Neuronal stem cell (in vitro differentiated cells): Measurements from ENCODE around the gene NCS1.

Source experiments
- DNase-seq: peaks from one replicate; pipeline ENCODE4 v3.0.0-alpha.2; 2013; ENCODE audit warnings: low spot score
- H2AFZ ChIP-seq: one replicate; pipeline ENCODE4 v1.6.1; 2013; ENCODE audit warnings: mild to moderate bottlenecking, low read length, inconsistent platforms
- H2AK5ac ChIP-seq: 2 replicates; pipeline ENCODE4 v1.6.1; 2013; ENCODE audit warnings: low read depth, mild to moderate bottlenecking, inconsistent platforms, low read length, moderate library complexity, mixed read lengths
- H2BK120ac ChIP-seq: 2 replicates; pipeline ENCODE4 v1.6.1; 2013; ENCODE audit warnings: low read depth, mild to moderate bottlenecking, inconsistent platforms, low read length, moderate library complexity, mixed read lengths
- H2BK12ac ChIP-seq: one replicate; pipeline ENCODE4 v1.6.1; 2013; ENCODE audit warnings: low read length, inconsistent platforms
- H2BK15ac ChIP-seq: 2 replicates; pipeline ENCODE4 v1.6.1; 2013; ENCODE audit warnings: mild to moderate bottlenecking, low read length, inconsistent platforms, mixed read lengths
- H2BK5ac ChIP-seq: one replicate; pipeline ENCODE4 v1.6.1; 2013; ENCODE audit warnings: inconsistent platforms, mild to moderate bottlenecking, low read length, moderate library complexity
- H3K14ac ChIP-seq: one replicate; pipeline ENCODE4 v1.6.1; 2013; ENCODE audit warnings: low read length, inconsistent platforms
- H3K18ac ChIP-seq: 2 replicates; pipeline ENCODE4 v1.6.1; 2013; ENCODE audit warnings: low read length, inconsistent platforms
- H3K23ac ChIP-seq: 2 replicates; pipeline ENCODE4 v1.6.1; 2013; ENCODE audit warnings: low read depth, mild to moderate bottlenecking, mixed read lengths, low read length, inconsistent platforms; ENCODE audit not compliant: poor library complexity
- H3K27ac ChIP-seq: replicated peaks from 3 replicates; pipeline ENCODE4 v1.5.1; 2013; ENCODE audit warnings: low read length, inconsistent platforms
- H3K27me3 ChIP-seq, 3 experiments: 2 replicates each; pipeline ENCODE4 v1.6.1; 2013; ENCODE audit warnings: low read length in 3 of 3, mild to moderate bottlenecking in 2 of 3, inconsistent platforms in 1 of 3, low read depth in 1 of 3, mixed read lengths in 1 of 3, moderate library complexity in 1 of 3; ENCODE audit not compliant: control insufficient read depth in 3 of 3, insufficient read depth in 3 of 3
- H3K36me3 ChIP-seq, 2 donors: replicated peaks in 1 of 2; 2 replicates each; pipeline ENCODE4 v1.6.1; 2013; ENCODE audit warnings: low read length in 2 of 2; ENCODE audit not compliant: control insufficient read depth in 2 of 2, insufficient read depth in 2 of 2
- H3K4ac ChIP-seq: 2 replicates; pipeline ENCODE4 v1.6.1; 2013; ENCODE audit warnings: inconsistent platforms, mild to moderate bottlenecking, low read length, moderate library complexity
- H3K4me1 ChIP-seq, 2 donors: 1 replicate in 1 of 2; 2 replicates in 1 of 2; pipeline ENCODE4 v1.6.1; 2013; ENCODE audit warnings: low read length in 2 of 2, low read depth in 1 of 2; ENCODE audit not compliant: control insufficient read depth in 2 of 2, insufficient read depth in 1 of 2
- H3K4me2 ChIP-seq: one replicate; pipeline ENCODE4 v1.6.1; 2013; ENCODE audit warnings: mild to moderate bottlenecking, low read length, inconsistent platforms; ENCODE audit not compliant: insufficient read depth, poor library complexity, severe bottlenecking
- H3K4me3 ChIP-seq, 2 donors: 2 replicates each; pipeline ENCODE4 v1.5.1; 2013; ENCODE audit warnings: low read length in 2 of 2, mild to moderate bottlenecking in 2 of 2, inconsistent platforms in 1 of 2, moderate library complexity in 1 of 2
- H3K79me1 ChIP-seq: one replicate; pipeline ENCODE4 v1.6.1; 2013; ENCODE audit warnings: low read depth, mild to moderate bottlenecking, inconsistent platforms, low read length, moderate library complexity
- H3K9ac ChIP-seq: one replicate; pipeline ENCODE4 v1.6.1; 2013; ENCODE audit warnings: mild to moderate bottlenecking, low read depth, low read length, inconsistent platforms; ENCODE audit not compliant: poor library complexity
- H3K9me3 ChIP-seq, 2 donors: replicated peaks in 1 of 2; 2 replicates each; pipeline versions ENCODE3 to v1.6.1; 2013; ENCODE audit warnings: low read length in 2 of 2, mild to moderate bottlenecking in 2 of 2, inconsistent platforms in 1 of 2, low read depth in 1 of 2, mixed read lengths in 1 of 2, moderate library complexity in 1 of 2; ENCODE audit not compliant: control insufficient read depth in 2 of 2, insufficient read depth in 1 of 2
- H4K8ac ChIP-seq: one replicate; pipeline ENCODE4 v1.6.1; 2013; ENCODE audit warnings: low read depth, mild to moderate bottlenecking, inconsistent platforms, low read length, moderate library complexity
- H4K91ac ChIP-seq: one replicate; pipeline ENCODE4 v1.6.1; 2013; ENCODE audit warnings: low read length, low read depth, mild to moderate bottlenecking, inconsistent platforms; ENCODE audit not compliant: poor library complexity
- WGBS, 2 donors: extraction: QIAGEN DNeasy Blood & Tissue Kit; methylation state at CpG; one replicate each; pipeline ENCODE4 v1.1.7; 2013; ENCODE audit warnings: missing lambda C conversion rate in 2 of 2, mixed read lengths in 1 of 2; ENCODE audit not compliant: insufficient read length in 2 of 2, insufficient replicate concordance in 1 of 2; ENCODE audit errors: extremely low coverage in 2 of 2; 5-methylcytosine and 5-hydroxymethylcytosine counted together

The NCS1 gene

DNA sequence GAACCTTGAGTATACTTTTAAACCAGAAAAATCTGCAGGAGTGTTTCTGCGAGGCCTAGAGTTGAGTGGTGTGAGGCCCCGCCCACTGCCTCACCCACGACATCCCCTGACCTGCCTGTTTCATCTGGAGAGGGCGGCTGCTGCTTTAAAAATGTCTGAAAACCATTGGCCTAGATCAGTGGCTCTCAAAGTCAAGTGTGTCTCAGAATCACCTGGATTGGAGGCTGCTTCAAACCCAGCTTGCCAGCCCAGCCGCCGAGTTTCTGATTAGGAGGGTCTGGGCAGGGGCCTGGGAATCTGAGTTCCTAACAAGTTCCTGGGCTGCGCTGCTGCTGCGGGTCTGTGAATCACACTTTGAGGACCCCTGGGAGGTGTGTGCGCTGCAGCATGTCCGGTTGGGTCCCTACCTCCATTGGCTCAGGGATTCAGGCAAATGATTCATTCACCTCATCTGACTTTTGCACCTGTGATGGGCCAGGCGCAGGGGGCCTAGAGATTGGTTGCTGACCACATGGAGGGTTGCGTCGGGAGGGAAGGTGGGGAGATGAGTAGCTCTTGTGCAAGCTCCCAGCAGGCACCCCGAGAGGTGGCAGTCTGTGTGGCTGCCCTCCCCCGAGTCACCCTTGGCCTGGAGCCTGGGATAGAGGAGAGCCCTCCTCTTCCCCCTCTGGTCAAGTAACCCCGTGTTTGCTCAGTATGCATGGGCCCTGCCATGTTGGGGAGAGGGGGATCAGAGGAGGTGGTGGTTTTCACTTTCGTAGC lies 65.7 kb downstream of the NCS1 start:
- Histone ChIP-seq H3K27me3 (no peaks in the 10 kb centered on the region), H2BK120ac (no peak overlapping the region), H3K36me3 (peaks cover 14 to 25% of the 10 kb centered on the region in 2 donors), H2AFZ (no peak overlapping the region), H3K23ac (no peak overlapping the region), H3K4me2 (no peak overlapping the region), H4K8ac (no peak overlapping the region), H2BK12ac (no peak overlapping the region), H2BK5ac (no peak overlapping the region), H3K18ac (no peak overlapping the region), H3K14ac (no peak overlapping the region), H3K9me3 (peaks cover 0 to 1% of the 10 kb centered on the region in 2 donors), H2AK5ac (no peak overlapping the region), H3K27ac (no peak overlapping the region), H2BK15ac (no peak overlapping the region), H3K9ac (no peak overlapping the region), H3K4me1 (peaks cover 3 to 15% of the 10 kb centered on the region in 2 donors), H3K4ac (no peak overlapping the region), H3K79me1 (no peaks in the 10 kb centered on the region), H4K91ac (no peak overlapping the region), H3K4me3 (no peak overlapping the region)
- no CpG with 5 or more reads among the region's 17 CpGs for WGBS, 2 donors
- DNase-seq = no peak

DNA sequence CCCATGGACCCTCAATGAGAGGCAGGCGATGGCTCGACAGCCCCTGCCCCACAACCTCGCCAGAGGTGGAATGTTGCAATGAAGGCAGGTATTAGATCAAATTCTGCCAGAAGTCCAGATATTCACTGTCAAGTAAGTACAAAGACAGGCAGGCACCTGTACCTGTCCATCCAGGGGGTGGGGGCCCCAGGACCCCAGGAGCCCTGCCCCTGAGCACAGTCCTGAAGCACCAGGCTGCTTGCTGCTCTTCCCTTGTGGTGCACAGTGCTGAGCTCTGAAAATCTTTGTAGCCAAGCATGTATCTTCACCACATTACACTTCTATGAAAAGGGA lies 67.1 kb downstream of the NCS1 start:
- no peak overlapping the region for H2BK15ac ChIP-seq
- no peak overlapping the region for H2BK120ac ChIP-seq
- WGBS, 2 donors = no CpG with 5 or more reads among the region's 3 CpGs
- no peak overlapping the region for H3K9ac ChIP-seq
- H3K14ac ChIP-seq = no peak overlapping the region
- no peak overlapping the region for H3K23ac ChIP-seq
- H2BK12ac ChIP-seq = no peak overlapping the region
- H4K91ac ChIP-seq = no peak overlapping the region
- no peak overlapping the region for H3K18ac ChIP-seq
- peaks cover 5 to 11% of the 10 kb centered on the region in 2 donors for H3K36me3 ChIP-seq
- H3K27me3 ChIP-seq = no peaks in the 10 kb centered on the region
- peaks cover 6 to 15% of the 10 kb centered on the region in 2 donors for H3K4me1 ChIP-seq
- no peak overlapping the region for H3K4ac ChIP-seq
- H3K4me2 ChIP-seq = no peak overlapping the region
- H3K4me3 ChIP-seq = no peak overlapping the region
- no peaks in the 10 kb centered on the region for H3K79me1 ChIP-seq
- no peak overlapping the region for H2BK5ac ChIP-seq
- no peak overlapping the region for H4K8ac ChIP-seq
- peaks cover 0 to 1% of the 10 kb centered on the region in 2 donors for H3K9me3 ChIP-seq
- H2AK5ac ChIP-seq = no peak overlapping the region
- no peak overlapping the region for H3K27ac ChIP-seq
- no peak for DNase-seq
- no peak overlapping the region for H2AFZ ChIP-seq

GRCh38 chr9:130239741-130240241 lies 67.6 kb downstream of the NCS1 start:
- Histone ChIP-seq H2BK15ac (no peak overlapping the region), H2AFZ (peak overlapping the region; percentile 65), H2BK120ac (peak overlapping the region; percentile 30), H3K4me1 (peaks cover 6 to 15% of the 10 kb centered on the region in 2 donors), H3K4me2 (no peak overlapping the region), H3K79me1 (no peaks in the 10 kb centered on the region), H3K9me3 (peaks cover 0 to 1% of the 10 kb centered on the region in 2 donors), H4K8ac (no peak overlapping the region), H3K4me3 (no peak overlapping the region), H3K36me3 (peaks cover under 1 to 6% of the 10 kb centered on the region in 2 donors), H4K91ac (no peak overlapping the region), H3K27me3 (peaks cover 0 to 3% (median 0%) of the 10 kb centered on the region in 3 experiments), H2BK5ac (no peak overlapping the region), H3K27ac (no peak overlapping the region), H3K18ac (peak overlapping the region; percentile 3), H3K9ac (no peak overlapping the region), H3K23ac (no peak overlapping the region), H2AK5ac (no peak overlapping the region), H3K14ac (no peak overlapping the region), H3K4ac (no peak overlapping the region), H2BK12ac (peak overlapping the region; percentile 25)
- WGBS, 2 donors = no CpG with 5 or more reads among the region's 9 CpGs
- DNase-seq = no peak

DNA sequence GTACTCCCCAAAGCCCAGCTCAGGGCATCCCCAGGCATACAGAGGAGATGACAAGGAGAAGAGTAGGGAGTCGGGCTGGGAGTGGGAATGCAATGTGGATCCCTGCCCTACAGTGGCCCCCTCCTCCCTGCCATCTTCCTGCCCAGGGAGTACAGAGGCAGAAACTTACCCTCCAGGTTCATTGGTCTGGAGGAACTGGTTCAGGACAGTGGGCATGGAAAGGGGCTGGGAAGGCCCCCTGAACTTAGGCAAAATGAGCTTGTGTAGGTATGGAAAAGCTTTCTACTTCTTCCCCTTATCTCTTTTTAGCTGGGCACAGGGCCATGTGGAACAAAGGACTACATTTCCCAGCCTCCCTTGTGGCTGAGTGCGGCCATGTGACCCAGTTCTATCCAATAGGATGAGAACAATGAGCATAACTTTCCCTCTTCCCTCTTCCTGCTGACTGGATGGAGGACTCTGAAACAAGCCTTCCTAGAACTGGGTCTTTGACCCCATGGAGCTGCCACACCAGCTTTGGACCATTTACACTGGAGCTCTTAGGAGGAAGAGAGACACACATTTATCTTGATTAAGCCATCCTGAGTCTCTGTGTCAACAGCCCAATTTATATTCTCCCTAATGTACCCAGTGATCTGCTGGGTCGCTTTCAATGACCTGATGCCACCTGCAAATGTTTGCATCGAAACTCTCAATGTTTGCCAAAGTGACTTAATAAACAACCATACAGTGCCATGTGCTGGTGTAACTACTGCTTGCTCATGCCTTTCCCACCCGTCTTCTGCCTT lies 68.4 kb downstream of the NCS1 start:
- H3K36me3 ChIP-seq = no peaks in the 10 kb centered on the region
- no peak overlapping the region for H3K9ac ChIP-seq
- H3K9me3 ChIP-seq = peaks cover 0 to 1% of the 10 kb centered on the region in 2 donors
- no peak overlapping the region for H4K91ac ChIP-seq
- H3K27ac ChIP-seq = no peak overlapping the region
- no peak overlapping the region for H3K4me2 ChIP-seq
- H2AK5ac ChIP-seq = no peak overlapping the region
- H3K27me3 ChIP-seq = peaks cover 0 to 8% (median 0%) of the 10 kb centered on the region in 3 experiments
- peaks cover 6 to 15% of the 10 kb centered on the region in 2 donors for H3K4me1 ChIP-seq
- H2BK120ac ChIP-seq = no peak overlapping the region
- no peak overlapping the region for H3K23ac ChIP-seq
- H3K18ac ChIP-seq = no peak overlapping the region
- no CpG with 5 or more reads among the region's 5 CpGs for WGBS, 2 donors
- peak overlapping the region; percentile 65 for H2AFZ ChIP-seq
- H3K79me1 ChIP-seq = no peaks in the 10 kb centered on the region
- H3K14ac ChIP-seq = no peak overlapping the region
- no peak overlapping the region for H3K4me3 ChIP-seq
- H2BK5ac ChIP-seq = no peak overlapping the region
- peak; percentile 43 for DNase-seq
- no peak overlapping the region for H2BK15ac ChIP-seq
- no peak overlapping the region for H3K4ac ChIP-seq
- no peak overlapping the region for H4K8ac ChIP-seq
- no peak overlapping the region for H2BK12ac ChIP-seq
